Spinal cord (tissue), 10 donors: ENCODE measurements around the gene UBE2E2. TPM values are rescaled to one million over a fixed set of nuclear protein-coding genes. Genes with fewer than 3 reads are reported as not detected.

Experiments used
- DNase-seq, 6 donors: peaks; one replicate each; pipeline versions ENCODE4 v3.0.0 to v3.0.0-alpha.2; 2013 to 2015; ENCODE audit warnings: low spot score in 6 of 6, low read depth in 4 of 6
- H3K27ac ChIP-seq: one replicate; pipeline ENCODE4 v1.5.1; 2013; ENCODE audit warnings: low read depth, low read length, control low read depth
- H3K27me3 ChIP-seq: one replicate; pipeline ENCODE4 v1.6.1; 2013; ENCODE audit warnings: low read length; ENCODE audit not compliant: control insufficient read depth, insufficient read depth
- H3K36me3 ChIP-seq: one replicate; pipeline ENCODE4 v1.6.1; 2013; ENCODE audit warnings: low read length; ENCODE audit not compliant: control insufficient read depth, insufficient read depth
- H3K4me1 ChIP-seq: one replicate; pipeline ENCODE4 v1.6.1; 2013; ENCODE audit warnings: low read length; ENCODE audit not compliant: control insufficient read depth, insufficient read depth
- H3K4me3 ChIP-seq: one replicate; pipeline ENCODE4 v1.5.1; 2013; ENCODE audit warnings: low read depth, low read length, control low read depth
- H3K9me3 ChIP-seq: one replicate; pipeline ENCODE4 v1.6.1; 2013; ENCODE audit warnings: low read length; ENCODE audit not compliant: control insufficient read depth, insufficient read depth
- WGBS: methylation state at CpG from one replicate; pipeline ENCODE4 v1.1.5; 2013; ENCODE audit warnings: missing lambda C conversion rate; ENCODE audit not compliant: insufficient coverage; 5-methylcytosine and 5-hydroxymethylcytosine counted together
- polyA plus RNA-seq, 2 donors: library from polyadenylated mRNA; unstranded; fragments of 120-200 nt; gene quantifications; one replicate each; pipeline ENCODE4 v1.2.1, GENCODE V29; 2013; ENCODE audit not compliant: insufficient read length in 2 of 2
- total RNA-seq, 2 donors: library from RNA; depleted of rRNA in 1 of 2; stranded (reverse); fragments of 120-200 nt in 1 of 2; fragments of >200 nt in 1 of 2; gene quantifications; one replicate each; pipeline versions ENCODE4 v1.2.3 to v1.2.4, GENCODE V29; 2013 to 2014
- donor health status: healthy.

The UBE2E2 gene
- total and polyA plus RNA-seq, 4 donors, result 38.8 to 144 (median 82.6) TPM

- WGBS, result no CpG with 5 or more reads among the region's 3 CpGs
- DNase-seq, result no peak
Observed at GRCh38 chr3:23587513-23587912, 384.4 kb downstream of the UBE2E2 start.

GRCh38 chr3:23588547-23588946, 385.4 kb downstream of the UBE2E2 start:
- Histone ChIP-seq H3K36me3 (no peaks in the 10 kb centered on the region), H3K27me3 (no peaks in the 10 kb centered on the region), H3K9me3 (no peaks in the 10 kb centered on the region), H3K4me1 (no peaks in the 10 kb centered on the region), H3K27ac (no peak overlapping the region), H3K4me3 (no peak overlapping the region)
- 100% methylated on average over 1 of the region's 3 CpGs for WGBS
- DNase-seq, result no peak

More at GRCh38 chr3:23587513-23587912, 384.4 kb downstream of the UBE2E2 start:
- Histone ChIP-seq H3K4me3 (no peak overlapping the region), H3K27ac (no peak overlapping the region), H3K9me3 (peaks cover 2% of the 10 kb centered on the region), H3K36me3 (no peaks in the 10 kb centered on the region), H3K27me3 (no peaks in the 10 kb centered on the region), H3K4me1 (no peaks in the 10 kb centered on the region)

GRCh38 chr3:23589602-23590001, 386.5 kb downstream of the UBE2E2 start:
- no peak overlapping the region for H3K4me3 ChIP-seq
- DNase-seq, result no peak
- 98% methylated on average over 5 of the region's 10 CpGs for WGBS
- H3K36me3 ChIP-seq, result no peaks in the 10 kb centered on the region
- no peaks in the 10 kb centered on the region for H3K4me1 ChIP-seq
- H3K27me3 ChIP-seq, result no peaks in the 10 kb centered on the region
- H3K9me3 ChIP-seq, result no peaks in the 10 kb centered on the region
- no peak overlapping the region for H3K27ac ChIP-seq

- 25% methylated on average over 1 of the region's 8 CpGs for WGBS
- Histone ChIP-seq H3K4me3 (no peak overlapping the region), H3K4me1 (no peaks in the 10 kb centered on the region), H3K27me3 (no peaks in the 10 kb centered on the region), H3K27ac (no peak overlapping the region), H3K9me3 (no peaks in the 10 kb centered on the region), H3K36me3 (no peaks in the 10 kb centered on the region)
- peak in 1 of 6 donors; percentile 22 for DNase-seq
Observed at GRCh38 chr3:23590424-23591273, 387.5 kb downstream of the UBE2E2 start.

- Histone ChIP-seq H3K36me3 (no peaks in the 10 kb centered on the region), H3K27ac (no peak overlapping the region), H3K4me3 (no peak overlapping the region), H3K4me1 (no peaks in the 10 kb centered on the region), H3K27me3 (no peaks in the 10 kb centered on the region), H3K9me3 (no peaks in the 10 kb centered on the region)
- DNase-seq, result no peak
- no CpG with 5 or more reads among the region's 2 CpGs for WGBS
Observed at GRCh38 chr3:23591374-23591773, 388.2 kb downstream of the UBE2E2 start.

GRCh38 chr3:23592961-23593931, 390.1 kb downstream of the UBE2E2 start:
- H3K27ac ChIP-seq, result no peak overlapping the region
- H3K9me3 ChIP-seq, result no peaks in the 10 kb centered on the region
- H3K4me1 ChIP-seq, result no peaks in the 10 kb centered on the region
- no peaks in the 10 kb centered on the region for H3K27me3 ChIP-seq
- no peak overlapping the region for H3K4me3 ChIP-seq
- no CpG with 5 or more reads among the region's 5 CpGs for WGBS
- H3K36me3 ChIP-seq, result no peaks in the 10 kb centered on the region
- DNase-seq, result no peak

- WGBS, result 100% methylated on average over 1 of the region's 4 CpGs
- no peak for DNase-seq
- Histone ChIP-seq H3K27ac (no peak overlapping the region), H3K4me1 (peaks cover 5% of the 10 kb centered on the region), H3K36me3 (no peaks in the 10 kb centered on the region), H3K4me3 (no peak overlapping the region), H3K27me3 (no peaks in the 10 kb centered on the region), H3K9me3 (no peaks in the 10 kb centered on the region)
Observed at GRCh38 chr3:23594066-23594465, 390.9 kb downstream of the UBE2E2 start.

- Histone ChIP-seq H3K4me3 (no peak overlapping the region), H3K4me1 (peaks cover 5% of the 10 kb centered on the region), H3K36me3 (no peaks in the 10 kb centered on the region), H3K9me3 (no peaks in the 10 kb centered on the region), H3K27me3 (no peaks in the 10 kb centered on the region), H3K27ac (no peak overlapping the region)
- no peak for DNase-seq
- 33% methylated on average over 1 of the region's 5 CpGs for WGBS
Observed at GRCh38 chr3:23594894-23595670, 392.0 kb downstream of the UBE2E2 start.

- Histone ChIP-seq H3K9me3 (no peaks in the 10 kb centered on the region), H3K27ac (no peak overlapping the region), H3K36me3 (no peaks in the 10 kb centered on the region), H3K4me1 (peaks cover 8% of the 10 kb centered on the region), H3K27me3 (no peaks in the 10 kb centered on the region), H3K4me3 (no peak overlapping the region)
- no peak for DNase-seq
Observed at GRCh38 chr3:23595851-23596250, 392.7 kb downstream of the UBE2E2 start.
